Stomach (tissue), 4 donors: Measurements from ENCODE around the gene BEST2.

Source experiments
- EP300 ChIP-seq: sonication (generic); formaldehyde crosslinking; IDR thresholded peaks from one replicate; pipeline ENCODE4 v1.6.1; 2017; ENCODE audit warnings: antibody characterized with exemption
- POLR2A ChIP-seq, 4 donors: fragments of 450-650 bp; IDR thresholded peaks; one replicate each; pipeline ENCODE4 v1.6.1; 2016; ENCODE audit warnings: antibody characterized with exemption in 4 of 4, control low read depth in 2 of 4, mild to moderate bottlenecking in 1 of 4, moderate library complexity in 1 of 4
- POLR2AphosphoS5 ChIP-seq, 3 donors: sonication (generic); formaldehyde crosslinking; IDR thresholded peaks; one replicate each; pipeline ENCODE4 v1.6.1; 2016; ENCODE audit warnings: antibody characterized with exemption in 3 of 3
- TF ChIP-seq, protein P1 (sequence below), 7 experiments: fragments of 450-650 bp in 4 of 7; fragments of 200-600 bp in 3 of 7; sonication (generic) in 3 of 7; IDR thresholded peaks; one replicate each; pipeline ENCODE4 v1.5.1; 2016 to 2019; ENCODE audit warnings: antibody characterized with exemption in 7 of 7, control low read depth in 2 of 7, mild to moderate bottlenecking in 1 of 7

DNA sequence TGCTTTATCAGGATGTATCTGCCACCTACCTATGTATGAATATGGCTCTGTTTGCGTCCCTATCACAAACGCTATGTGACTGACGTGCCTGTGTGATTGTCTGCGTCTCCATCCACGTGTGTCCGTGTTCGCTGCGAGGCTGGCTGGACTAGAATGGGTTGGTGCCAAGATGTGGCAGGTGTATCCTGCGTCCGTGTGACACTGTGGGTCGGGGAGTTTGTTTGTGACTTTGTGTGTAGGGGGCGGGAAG is 30.5 kb downstream of the BEST2 start:
- TF ChIP-seq POLR2AphosphoS5 (IDR thresholded peaks at IDR 0.05) = peak in 1 of 3 donors; percentile 88
- TF ChIP-seq POLR2A (IDR thresholded peaks at IDR 0.05) = peak in 1 of 4 donors; percentile 48
- TF ChIP-seq, protein P1, sequence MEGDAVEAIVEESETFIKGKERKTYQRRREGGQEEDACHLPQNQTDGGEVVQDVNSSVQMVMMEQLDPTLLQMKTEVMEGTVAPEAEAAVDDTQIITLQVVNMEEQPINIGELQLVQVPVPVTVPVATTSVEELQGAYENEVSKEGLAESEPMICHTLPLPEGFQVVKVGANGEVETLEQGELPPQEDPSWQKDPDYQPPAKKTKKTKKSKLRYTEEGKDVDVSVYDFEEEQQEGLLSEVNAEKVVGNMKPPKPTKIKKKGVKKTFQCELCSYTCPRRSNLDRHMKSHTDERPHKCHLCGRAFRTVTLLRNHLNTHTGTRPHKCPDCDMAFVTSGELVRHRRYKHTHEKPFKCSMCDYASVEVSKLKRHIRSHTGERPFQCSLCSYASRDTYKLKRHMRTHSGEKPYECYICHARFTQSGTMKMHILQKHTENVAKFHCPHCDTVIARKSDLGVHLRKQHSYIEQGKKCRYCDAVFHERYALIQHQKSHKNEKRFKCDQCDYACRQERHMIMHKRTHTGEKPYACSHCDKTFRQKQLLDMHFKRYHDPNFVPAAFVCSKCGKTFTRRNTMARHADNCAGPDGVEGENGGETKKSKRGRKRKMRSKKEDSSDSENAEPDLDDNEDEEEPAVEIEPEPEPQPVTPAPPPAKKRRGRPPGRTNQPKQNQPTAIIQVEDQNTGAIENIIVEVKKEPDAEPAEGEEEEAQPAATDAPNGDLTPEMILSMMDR (IDR thresholded peaks at IDR 0.05) = no peak
- no peak for TF ChIP-seq EP300
